HUES6 (cell line): Measurements from ENCODE around the gene SETD2.

ENCODE experiments used
- H3K27ac ChIP-seq: 2 replicates; pipeline ENCODE4 v1.7.0; 2013; ENCODE audit warnings: low read depth, mild to moderate bottlenecking, low read length, inconsistent platforms
- H3K27me3 ChIP-seq: 2 replicates; pipeline ENCODE4 v1.6.1; 2013; ENCODE audit warnings: low read length; ENCODE audit not compliant: control insufficient read depth, insufficient read depth
- H3K36me3 ChIP-seq: 2 replicates; pipeline ENCODE4 v1.6.1; 2013; ENCODE audit warnings: low read length; ENCODE audit not compliant: control insufficient read depth, insufficient read depth
- H3K4me1 ChIP-seq: 2 replicates; pipeline ENCODE4 v1.6.1; 2013; ENCODE audit warnings: low read length; ENCODE audit not compliant: control insufficient read depth, insufficient read depth
- H3K4me3 ChIP-seq: 2 replicates; pipeline ENCODE4 v1.5.1; 2013; ENCODE audit warnings: low read depth, low read length
- H3K9ac ChIP-seq: one replicate; pipeline ENCODE4 v1.6.1; 2013; ENCODE audit warnings: mild to moderate bottlenecking, low read length
- H3K9me3 ChIP-seq: 2 replicates; pipeline ENCODE4 v1.6.1; 2013; ENCODE audit warnings: low read depth, low read length; ENCODE audit not compliant: control insufficient read depth, insufficient read depth

The SETD2 gene

GRCh38 chr3:47008851-47009224 lies 155.1 kb downstream of the SETD2 start:
- Histone ChIP-seq H3K9me3 (no peaks in the 10 kb centered on the region), H3K4me1 (peaks cover 11% of the 10 kb centered on the region), H3K4me3 (peak overlapping the region; percentile 71)

GRCh38 chr3:47008234-47008796 lies 155.6 kb downstream of the SETD2 start:
- peak overlapping the region; percentile 71; the same call in 1 of the 2 replicates for H3K4me3 ChIP-seq
- no peak overlapping the region for H3K9ac ChIP-seq
- H3K4me1 ChIP-seq: peaks cover 11% of the 10 kb centered on the region
- H3K27ac ChIP-seq: no peak overlapping the region
- H3K9me3 ChIP-seq: no peaks in the 10 kb centered on the region
- H3K27me3 ChIP-seq: no peaks in the 10 kb centered on the region
- H3K36me3 ChIP-seq: peaks cover 38% of the 10 kb centered on the region

More at GRCh38 chr3:47008851-47009224, 155.1 kb downstream of the SETD2 start:
- H3K27ac ChIP-seq: no peak overlapping the region
- no peaks in the 10 kb centered on the region for H3K27me3 ChIP-seq
- peaks cover 36% of the 10 kb centered on the region for H3K36me3 ChIP-seq
- no peak overlapping the region for H3K9ac ChIP-seq

- no peak overlapping the region for H3K4me3 ChIP-seq
- no peaks in the 10 kb centered on the region for H3K9me3 ChIP-seq
- H3K27ac ChIP-seq: no peak overlapping the region
- H3K4me1 ChIP-seq: peaks cover 11% of the 10 kb centered on the region
- no peak overlapping the region for H3K9ac ChIP-seq
- H3K27me3 ChIP-seq: no peaks in the 10 kb centered on the region
- peaks cover 44% of the 10 kb centered on the region for H3K36me3 ChIP-seq
These were observed 156.3 kb downstream of the SETD2 start for GRCh38 chr3:47007482-47008233.

GRCh38 chr3:47007001-47007400 lies 156.9 kb downstream of the SETD2 start:
- no peak overlapping the region for H3K27ac ChIP-seq
- no peak overlapping the region for H3K9ac ChIP-seq

DNA sequence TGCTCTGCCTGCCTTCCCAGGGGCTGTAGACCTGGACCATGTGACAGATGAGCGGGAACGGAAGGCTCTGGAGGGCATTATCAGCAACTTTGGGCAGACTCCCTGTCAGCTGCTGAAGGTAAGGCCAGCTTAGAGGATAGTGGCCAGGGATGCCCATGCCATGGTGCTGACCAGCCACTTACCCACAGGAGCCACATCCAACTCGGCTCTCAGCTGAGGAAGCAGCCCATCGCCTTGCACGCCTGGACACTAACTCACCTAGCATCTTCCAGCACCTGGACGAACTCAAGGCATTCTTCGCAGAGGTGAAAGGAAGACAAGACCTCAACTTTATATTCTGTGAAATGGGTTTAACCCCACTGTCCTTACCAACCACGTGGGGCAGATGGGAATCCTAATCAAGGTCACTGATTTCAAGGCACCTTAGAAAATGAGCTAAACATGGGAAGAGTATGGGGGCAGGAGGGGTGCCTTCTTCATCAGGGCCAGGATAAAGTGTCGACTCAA lies 157.7 kb downstream of the SETD2 start:
- peaks cover 57% of the 10 kb centered on the region for H3K36me3 ChIP-seq
- no peak overlapping the region for H3K27ac ChIP-seq
- no peak overlapping the region for H3K9ac ChIP-seq
- H3K9me3 ChIP-seq: no peaks in the 10 kb centered on the region
- H3K27me3 ChIP-seq: no peaks in the 10 kb centered on the region
- H3K4me3 ChIP-seq: no peak overlapping the region
- peaks cover 11% of the 10 kb centered on the region for H3K4me1 ChIP-seq

More at GRCh38 chr3:47007001-47007400, 156.9 kb downstream of the SETD2 start:
- Histone ChIP-seq H3K4me3 (no peak overlapping the region), H3K4me1 (peaks cover 11% of the 10 kb centered on the region), H3K9me3 (no peaks in the 10 kb centered on the region), H3K36me3 (peaks cover 49% of the 10 kb centered on the region), H3K27me3 (no peaks in the 10 kb centered on the region)

- Histone ChIP-seq H3K4me1 (peaks cover 11% of the 10 kb centered on the region), H3K27ac (no peak overlapping the region), H3K4me3 (no peak overlapping the region), H3K9ac (no peak overlapping the region), H3K27me3 (no peaks in the 10 kb centered on the region), H3K36me3 (peaks cover 64% of the 10 kb centered on the region), H3K9me3 (no peaks in the 10 kb centered on the region)
These were observed 158.4 kb downstream of the SETD2 start for GRCh38 chr3:47005212-47006144.

DNA sequence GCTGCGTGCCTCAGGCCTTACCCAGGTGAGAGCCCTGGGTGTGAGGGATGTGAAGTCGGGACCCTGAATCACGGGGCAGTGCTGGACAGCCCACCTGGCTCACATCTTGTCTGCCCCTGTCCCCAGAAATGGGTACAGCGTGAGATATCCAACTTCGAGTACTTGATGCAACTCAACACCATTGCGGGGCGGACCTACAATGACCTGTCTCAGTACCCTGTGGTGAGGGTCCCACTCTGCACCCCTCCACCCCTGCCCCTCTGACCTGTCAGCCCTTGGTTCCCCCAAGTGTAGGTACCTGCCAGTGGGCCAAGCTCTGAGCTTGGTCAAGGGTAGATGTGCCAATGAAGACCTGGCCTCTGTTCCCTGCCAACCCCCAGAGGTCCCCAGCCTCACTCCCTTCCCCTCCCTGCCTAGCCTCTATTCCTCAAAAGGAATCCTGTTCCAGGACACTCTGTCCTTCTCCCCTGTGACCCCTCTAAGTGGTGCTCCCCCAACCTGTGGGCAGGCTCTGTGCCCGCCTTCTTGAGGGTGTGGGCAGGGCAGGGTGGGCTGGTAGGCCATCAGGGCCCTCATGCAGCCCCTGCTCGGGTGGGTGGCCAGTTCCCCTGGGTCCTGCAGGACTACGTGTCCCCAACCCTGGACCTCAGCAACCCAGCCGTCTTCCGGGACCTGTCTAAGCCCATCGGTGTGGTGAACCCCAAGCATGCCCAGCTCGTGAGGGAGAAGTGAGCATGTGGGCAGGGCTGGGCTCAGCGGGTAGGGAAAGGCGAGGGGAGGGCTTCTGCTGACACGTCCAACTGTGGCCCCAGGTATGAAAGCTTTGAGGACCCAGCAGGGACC lies 159.3 kb downstream of the SETD2 start:
- Histone ChIP-seq H3K27me3 (no peaks in the 10 kb centered on the region), H3K27ac (no peak overlapping the region), H3K36me3 (peaks cover 73% of the 10 kb centered on the region), H3K4me3 (no peak overlapping the region), H3K4me1 (peaks cover 4% of the 10 kb centered on the region; the same call in 1 of the 2 replicates), H3K9ac (no peak overlapping the region), H3K9me3 (no peaks in the 10 kb centered on the region)

DNA sequence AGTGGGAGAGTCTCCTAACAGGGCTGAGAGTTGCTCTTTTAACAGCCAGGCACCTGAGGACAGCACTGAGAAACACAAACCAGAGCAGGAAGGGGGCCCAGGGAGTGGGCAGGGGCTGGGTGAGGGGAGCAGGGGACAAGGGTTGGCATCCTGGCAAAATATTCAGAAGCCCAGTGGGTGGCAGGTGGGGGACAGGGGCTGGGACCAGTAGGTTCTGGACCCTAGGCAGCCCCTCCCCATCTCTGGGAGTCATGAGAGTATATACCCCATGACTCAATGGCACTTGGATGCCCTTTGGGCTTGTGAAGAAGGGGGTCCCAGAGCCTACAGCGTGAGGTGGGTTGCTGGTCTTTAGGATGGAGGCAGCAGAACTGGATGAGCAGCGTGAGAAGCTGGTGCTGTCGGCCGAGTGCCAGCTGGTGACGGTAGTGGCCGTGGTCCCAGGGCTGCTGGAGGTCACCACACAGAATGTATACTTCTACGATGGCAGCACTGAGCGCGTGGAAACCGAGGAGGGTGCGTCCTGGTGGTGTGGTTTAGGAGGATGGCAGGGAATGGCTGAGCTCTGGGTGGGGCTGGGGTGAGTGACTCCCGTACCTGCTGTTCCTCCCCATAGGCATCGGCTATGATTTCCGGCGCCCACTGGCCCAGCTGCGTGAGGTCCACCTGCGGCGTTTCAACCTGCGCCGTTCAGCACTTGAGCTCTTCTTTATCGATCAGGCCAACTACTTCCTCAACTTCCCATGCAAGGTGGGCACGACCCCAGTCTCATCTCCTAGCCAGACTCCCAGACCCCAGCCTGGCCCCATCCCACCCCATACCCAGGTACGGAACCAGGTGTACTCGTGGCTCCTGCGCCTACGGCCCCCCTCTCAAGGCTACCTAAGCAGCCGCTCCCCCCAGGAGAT lies 160.2 kb downstream of the SETD2 start:
- H3K27me3 ChIP-seq: no peaks in the 10 kb centered on the region
- no peak overlapping the region for H3K27ac ChIP-seq
- no peak overlapping the region for H3K9ac ChIP-seq
- peaks cover 3% of the 10 kb centered on the region; the same call in 1 of the 2 replicates for H3K4me1 ChIP-seq
- H3K36me3 ChIP-seq: peaks cover 82% of the 10 kb centered on the region
- no peak overlapping the region for H3K4me3 ChIP-seq
- H3K9me3 ChIP-seq: no peaks in the 10 kb centered on the region

GRCh38 chr3:47003056-47003410 lies 160.9 kb downstream of the SETD2 start:
- no peak overlapping the region for H3K27ac ChIP-seq
- peaks cover 80% of the 10 kb centered on the region for H3K36me3 ChIP-seq
- H3K9ac ChIP-seq: no peak overlapping the region
- H3K4me3 ChIP-seq: no peak overlapping the region
- no peaks in the 10 kb centered on the region for H3K27me3 ChIP-seq
- H3K4me1 ChIP-seq: peaks cover 4% of the 10 kb centered on the region; the same call in 1 of the 2 replicates
- no peaks in the 10 kb centered on the region for H3K9me3 ChIP-seq
